NCI-H1092 treated with DMSO at 0.1 percent for 48 hours (cell line): ENCODE data around the gene SEPTIN5.
"Not testable (repeated sequence)": the region's sequence is repeated elsewhere in the genome, so short reads cannot be mapped to it uniquely, and the experiment has no call there.

ENCODE experiments used
- DNase-seq: peaks from one replicate; lab custom pipeline; 2025; lab: John Stamatoyannopoulos, UW

SEPTIN5 gene

DNA sequence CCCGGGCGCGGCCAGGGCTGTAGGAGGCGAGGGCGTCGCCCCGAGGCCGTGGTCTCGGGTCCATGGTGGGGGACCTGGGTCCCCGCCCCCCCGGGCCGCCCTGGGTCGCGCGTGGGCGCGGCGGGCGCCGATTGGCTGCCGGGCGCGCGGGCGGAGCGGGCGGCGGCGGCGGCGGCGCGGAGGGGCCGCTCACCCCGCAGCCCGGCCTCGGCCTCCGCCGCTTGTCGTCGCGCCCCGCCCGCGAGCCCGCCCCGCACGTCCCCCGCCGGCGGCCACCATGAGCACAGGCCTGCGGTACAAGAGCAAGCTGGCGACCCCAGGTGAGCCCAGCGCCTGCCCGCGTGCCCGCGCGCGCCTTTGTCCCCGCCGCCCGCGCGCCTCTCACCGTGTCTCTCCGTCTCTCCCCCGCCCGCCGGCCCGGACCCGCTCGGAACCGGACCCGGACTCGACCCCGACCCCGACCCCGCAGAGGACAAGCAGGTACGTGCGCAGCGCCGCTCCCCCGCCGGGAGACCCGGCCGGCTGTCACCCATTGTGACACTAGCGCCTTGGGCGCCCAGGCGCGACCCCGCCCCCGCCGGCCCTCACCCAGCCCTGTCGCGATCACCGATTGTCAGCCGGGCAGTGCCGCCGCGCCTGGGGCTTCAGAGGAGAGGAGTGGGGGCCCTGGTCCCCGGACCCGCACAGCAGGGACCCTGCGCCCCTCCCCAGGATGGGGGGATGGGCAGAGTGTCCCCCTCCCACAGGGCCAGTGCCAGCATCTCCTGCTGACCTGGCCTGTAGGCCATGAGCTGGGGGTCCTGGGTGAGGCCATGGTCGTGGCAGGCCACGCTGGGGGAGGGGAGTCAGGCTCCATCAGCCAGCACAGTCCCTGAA, at the start of gene SEPTIN5:
Gene SEPTIN5, plus strand, starts transcription at position 192 of the 876 bp plus-strand sequence. Its CDS starts 86 bp downstream, at position 278.
- DNase-seq, result no peak

DNA sequence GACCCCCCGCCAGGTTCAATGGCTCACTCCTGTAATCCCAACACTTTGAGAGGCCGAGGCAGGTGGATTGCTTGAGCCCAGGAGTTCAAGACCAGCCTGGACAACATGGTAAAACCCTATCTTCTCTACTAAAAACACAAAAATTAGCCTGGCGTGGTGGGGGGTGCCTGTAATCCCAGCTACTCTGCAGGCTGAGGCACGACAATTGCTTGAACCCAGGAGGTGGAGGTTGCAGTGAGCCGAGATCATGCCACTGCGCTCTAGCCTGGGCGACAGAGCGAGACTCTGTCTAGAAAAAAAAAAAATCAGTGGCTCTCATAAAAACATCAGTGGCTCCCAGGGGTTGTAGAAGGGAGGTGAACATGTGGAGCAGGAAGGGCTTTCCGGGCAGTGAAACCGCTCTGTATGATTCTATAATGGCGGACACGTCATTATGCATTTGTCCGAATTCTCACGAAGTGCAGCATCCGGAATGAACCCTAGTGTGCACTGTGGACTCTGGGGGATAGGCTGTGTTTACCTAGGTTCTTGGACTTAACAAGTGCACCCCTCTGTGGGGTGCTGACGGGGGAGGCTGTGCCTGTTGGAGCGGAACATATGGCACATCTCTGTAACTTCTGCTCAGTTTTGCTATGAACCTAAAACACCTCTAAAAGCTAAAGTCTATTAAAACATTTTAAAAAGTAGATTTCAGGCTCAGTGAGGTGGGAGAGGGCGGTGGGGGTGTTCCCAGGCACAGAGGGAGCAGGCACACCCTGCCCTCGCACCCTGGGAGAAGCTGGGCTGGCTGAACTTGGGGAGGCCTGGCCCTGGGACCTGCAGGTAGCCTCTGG, 49.1 kb upstream of the SEPTIN5 start:
- DNase-seq, result no peak

DNA sequence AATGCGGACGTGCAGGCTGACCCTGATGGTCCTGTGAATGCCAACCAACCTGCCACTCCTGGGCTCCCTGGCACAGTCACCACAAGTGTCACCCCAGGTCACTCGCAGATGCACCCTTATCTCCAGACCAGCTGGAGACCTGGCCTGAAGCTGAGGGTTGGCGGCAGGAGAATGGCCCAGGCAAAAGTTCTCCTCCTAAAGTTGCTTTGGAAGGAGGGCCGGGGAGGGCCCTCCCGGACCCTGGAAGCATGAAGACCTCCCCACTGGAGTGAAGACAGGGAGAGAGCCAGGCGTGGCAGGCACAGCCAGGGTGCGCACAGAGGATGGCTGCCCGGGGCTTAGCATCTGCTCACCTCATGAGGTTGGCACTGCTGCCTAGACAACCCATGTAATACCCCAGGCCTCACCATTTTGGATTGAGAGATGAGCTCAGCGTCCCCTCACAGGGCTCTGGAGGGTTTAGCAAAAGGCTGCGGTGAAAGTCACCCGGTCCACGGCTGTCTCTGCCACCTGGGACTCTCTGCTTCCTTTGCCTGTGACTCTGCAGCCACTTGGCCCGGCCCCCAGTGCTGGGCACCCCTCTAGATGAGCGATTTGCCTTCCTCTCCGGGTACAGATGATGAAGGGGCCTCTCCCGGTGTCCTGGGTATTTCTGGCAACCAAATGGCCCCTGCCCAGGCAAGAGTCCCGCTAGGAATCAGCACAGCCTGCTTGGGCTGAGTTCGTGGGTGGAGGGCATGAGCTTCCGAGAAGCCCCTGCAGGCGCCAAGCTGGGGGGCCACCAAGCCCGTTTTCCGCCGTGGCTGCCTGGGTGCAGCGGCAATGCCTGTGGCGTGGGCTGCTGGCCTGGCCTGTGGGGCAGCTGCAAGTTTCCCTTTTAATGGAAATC, 48.3 kb upstream of the SEPTIN5 start:
- DNase-seq, result no peak

DNA sequence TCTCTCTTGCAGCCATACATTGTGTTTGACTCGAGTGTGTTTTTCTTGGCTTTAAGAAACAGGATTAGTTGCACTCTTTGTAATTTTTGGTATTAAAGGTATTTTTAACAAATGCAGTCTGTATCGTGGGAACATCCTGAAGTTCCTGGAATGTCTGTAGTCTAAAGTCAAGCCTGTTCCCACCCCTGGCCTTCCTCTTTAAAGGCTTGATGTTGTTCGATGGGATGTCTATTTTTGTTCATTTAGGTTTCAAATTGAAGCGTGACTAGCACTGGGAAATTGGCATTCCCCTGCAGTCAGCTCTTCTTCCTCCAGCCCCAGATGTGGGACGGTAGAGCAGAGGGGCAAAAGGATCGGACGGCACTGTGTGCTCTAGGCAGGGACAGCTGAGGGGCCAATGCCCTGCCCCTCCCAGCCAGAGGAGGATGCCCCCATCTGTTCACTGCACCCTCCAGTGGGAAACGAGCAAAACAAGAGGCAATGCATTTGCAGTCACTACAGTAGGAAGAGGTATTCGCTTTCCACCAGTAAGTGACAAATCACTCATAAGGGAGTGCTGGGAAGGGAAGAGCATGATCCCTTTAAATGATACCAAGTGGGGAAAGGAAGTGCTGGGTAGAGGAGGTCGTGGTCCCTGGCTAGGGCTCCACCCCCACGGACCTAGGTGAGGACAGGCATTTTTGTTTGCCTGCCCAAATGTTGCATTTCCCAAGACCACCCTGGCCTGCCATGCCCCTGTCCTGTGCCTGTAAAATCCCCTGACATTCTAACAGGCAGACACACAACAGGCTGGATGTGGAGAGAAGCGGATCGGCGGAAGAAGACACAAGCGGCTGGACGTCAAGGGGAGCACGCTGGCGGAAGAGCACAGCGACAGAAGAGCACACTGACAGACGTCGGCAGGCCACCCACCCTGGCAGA, 47.4 kb upstream of the SEPTIN5 start:
- DNase-seq, result no peak

DNA sequence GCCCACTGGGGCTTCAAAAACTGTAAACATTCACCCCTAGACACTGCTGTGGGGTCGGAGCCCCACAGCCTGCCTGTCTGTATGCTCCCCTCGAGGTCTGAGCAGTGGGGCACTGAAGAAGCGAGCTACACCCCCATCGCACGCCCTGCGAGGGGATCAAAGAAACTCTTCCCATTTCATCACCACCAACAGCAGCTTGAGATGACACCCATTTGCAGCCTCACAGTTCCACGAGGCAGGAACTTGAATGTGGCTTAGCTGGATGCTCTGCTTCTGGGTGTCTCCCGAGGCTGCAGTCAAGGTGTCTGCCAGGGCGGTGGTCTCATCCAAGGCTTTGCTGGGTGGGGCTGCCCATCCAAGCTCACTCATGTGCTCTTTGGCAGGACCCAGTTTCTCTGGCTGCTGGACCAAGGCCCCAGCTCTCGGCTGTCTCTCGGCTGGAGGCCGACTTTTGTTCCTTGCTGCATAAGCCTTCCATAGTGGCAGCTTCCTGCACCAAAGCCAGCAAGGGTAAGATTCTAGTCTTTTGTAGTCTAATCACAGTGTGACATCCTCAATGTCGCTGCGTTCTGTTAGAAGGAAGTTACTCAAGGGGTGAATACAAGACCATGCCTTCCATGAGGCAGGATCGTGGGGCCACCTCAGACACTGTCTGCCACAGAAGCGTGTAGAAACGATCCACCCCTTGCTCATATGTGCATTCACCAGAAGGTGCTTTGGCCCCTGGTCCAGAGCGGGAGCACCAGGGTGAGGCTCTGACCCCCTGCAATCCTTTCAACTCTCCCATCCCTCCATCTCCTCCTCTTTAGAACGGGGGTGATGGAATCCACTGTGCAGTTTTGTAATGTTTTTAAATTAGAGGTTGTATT, 46.2 kb upstream of the SEPTIN5 start:
- DNase-seq, result no peak

DNA sequence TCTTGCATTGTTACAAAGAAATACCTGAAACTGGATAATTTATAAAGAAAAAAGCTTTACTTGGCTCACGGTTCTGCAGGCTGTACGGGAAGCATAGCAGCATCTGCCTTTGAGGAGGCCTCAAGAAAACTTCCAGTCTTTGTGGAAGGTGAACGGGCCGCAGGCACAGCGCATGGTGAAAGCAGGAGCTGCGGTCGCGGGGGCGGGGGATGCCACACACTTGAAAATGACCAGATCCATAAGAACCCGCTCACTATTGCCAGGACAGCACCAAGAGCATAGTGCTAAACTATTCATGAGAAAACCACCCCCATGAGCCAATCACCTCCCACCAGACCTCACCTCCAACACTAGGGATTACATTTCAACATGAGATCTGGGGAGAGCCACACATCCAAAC, 45.6 kb upstream of the SEPTIN5 start:
- DNase-seq, result no peak

DNA sequence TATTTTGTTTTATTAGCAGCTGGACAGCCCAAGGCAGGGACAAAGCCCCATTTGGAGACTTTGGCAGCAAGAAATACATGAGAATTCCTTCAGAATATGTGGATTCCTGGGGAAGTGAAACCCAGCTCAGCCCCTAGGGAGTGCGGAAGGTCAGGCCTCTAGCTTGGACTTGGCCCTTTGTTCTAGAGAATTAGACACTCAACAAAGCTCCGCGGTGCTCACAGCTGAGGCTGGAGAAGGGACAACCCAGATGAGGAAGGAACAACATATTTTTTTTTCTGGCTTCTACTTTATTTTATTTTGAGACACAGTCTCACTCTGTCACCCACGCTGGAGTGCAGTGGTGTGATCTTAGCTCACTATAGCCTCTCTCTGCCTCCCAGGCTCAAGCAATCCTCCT, 44.7 kb upstream of the SEPTIN5 start:
- no peak for DNase-seq

DNA sequence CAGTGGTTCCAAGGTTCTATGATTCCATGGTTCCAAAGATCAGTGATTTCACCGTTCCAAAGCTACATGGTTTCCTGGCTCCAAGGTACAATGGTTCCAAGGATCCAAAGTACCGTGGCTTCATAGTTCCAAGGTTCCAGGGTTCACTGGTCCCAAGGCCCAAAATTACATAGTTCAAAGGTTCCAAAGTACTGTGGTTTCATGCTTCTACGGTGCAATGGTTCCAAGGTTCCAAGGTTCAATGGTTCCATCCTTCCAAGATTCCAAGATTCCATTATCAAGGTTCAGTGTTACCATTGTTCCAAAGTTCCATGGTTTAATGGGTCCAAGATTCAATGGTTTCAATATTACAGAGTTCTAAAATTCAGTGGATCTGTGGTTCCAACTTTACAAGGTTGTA, 43.0 kb upstream of the SEPTIN5 start:
- no peak for DNase-seq

DNA sequence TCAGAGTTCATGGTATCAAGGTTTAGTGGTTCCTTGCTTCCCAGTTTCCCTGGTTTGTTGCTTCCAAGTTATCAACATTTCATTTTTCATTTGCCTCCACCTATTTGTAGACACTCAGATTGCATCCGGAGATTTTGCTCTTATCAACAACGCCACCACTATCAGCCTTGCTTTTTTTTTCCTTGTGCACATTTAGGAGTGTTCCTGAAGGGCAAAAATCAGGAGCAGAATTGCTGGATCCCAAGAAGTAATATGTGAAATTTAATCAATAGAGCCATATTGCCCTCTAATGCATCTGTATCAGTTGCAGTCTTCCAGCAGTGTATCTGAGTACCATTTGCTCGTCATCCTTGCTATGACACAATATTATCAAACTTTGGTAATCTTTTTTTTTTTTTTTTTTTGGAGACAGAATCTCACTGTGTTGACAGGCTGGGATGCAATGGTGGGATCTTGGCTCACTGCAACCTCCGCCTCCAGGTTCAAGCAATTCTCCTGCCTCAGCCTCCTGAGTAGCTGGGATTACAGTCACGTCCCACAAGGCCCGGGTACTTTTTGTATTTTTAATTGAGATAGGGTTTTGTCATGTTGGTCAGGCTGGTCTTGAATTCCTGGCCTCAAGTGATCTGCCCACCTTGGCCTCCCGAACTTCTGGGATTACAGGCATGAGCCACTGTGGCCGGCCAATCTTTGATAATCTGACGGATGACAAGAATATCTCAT, 42.1 kb upstream of the SEPTIN5 start:
- DNase-seq, result no peak

DNA sequence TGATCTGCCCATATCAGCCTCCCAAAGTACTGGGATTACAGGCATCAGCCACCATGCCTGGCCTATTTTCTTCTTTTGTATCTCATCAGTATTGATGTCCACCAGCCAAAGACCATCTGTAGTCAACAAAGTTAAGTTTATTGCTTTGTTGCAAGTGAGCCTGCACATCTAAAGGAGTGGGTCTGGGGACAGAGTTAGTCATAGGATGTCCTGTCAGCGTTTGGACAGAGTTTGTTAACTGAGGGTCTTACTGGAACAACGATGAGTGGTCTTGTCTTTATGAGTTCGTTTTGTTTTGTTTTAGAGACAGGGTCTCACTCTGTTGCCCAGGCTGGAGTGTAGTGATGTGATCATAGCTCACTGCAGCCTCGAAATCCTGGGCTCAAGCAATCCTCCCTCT, 40.6 kb upstream of the SEPTIN5 start:
- DNase-seq, result no peak

DNA sequence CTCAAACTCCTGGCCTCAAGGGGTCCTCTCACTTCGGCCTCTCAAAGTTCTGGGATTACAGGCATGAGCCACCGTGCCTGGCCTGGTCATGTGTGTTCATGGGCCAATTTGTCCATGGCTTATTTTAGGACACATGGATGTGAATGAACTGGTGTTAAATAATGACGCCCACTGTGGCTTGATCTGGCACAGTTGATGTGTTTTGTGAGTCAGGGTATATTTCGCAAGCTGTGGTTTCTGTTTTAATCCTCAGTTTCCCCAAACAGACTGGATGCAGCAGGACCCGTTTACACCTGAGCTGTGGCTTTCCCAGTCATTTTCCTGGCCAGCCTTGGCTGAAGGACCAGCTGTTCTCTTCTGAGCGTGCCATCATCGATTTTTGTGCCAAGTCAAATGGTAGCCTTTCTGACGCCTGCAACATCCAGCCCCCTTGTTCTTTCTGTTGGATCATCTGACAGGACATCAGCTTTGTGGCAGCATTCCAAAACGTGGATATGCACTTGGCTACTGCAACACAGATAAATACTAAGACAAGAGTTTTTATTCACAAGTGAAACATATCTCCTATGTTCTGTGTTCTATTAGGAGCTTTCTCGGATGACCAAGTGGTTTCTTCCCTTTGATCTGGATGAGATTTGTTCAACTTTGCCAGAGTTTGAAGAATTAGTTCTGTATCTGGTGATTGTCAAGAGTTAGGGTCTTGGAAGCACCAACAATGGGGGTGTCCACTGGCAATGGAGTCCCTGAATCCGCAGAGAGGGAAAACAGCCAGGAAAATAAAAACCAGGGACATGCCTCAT, 40.0 kb upstream of the SEPTIN5 start:
- peak; percentile 82 for DNase-seq

DNA sequence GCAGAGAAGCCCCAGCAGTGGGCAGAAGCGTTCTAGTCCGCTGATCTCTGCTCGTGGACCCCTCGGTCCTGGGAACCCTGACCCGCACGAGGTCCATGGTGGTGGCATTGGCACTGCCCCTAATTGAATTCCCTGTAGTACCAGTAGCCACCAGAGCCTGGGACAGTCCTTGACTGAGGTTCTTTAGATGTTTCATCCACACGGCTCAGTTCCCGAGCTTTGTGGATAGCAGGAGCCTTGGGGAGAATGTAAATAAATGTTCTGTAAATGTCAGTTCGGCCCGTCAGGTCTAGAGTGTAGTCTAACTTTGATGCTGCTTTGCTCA, 39.4 kb upstream of the SEPTIN5 start:
- DNase-seq, result no peak

DNA sequence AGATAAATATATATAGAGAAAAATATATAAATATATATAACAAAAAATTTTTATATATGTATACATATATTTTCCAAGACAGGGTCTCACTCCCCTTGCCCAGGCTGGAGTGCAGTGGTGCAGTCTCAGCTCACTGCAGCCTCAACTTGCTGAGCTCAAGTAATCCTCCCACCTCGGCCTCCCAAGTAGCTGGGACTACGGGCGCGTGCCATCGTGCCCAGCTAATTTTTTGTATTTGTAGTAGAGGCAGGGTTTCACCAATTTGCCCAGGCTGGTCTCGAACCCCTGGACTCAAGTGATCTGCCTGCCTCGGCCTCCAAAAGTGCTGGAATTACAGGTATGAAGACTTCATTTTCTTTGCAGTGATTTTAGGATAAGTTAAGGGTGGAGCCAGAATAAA, 38.9 kb upstream of the SEPTIN5 start:
- DNase-seq, result no peak

DNA sequence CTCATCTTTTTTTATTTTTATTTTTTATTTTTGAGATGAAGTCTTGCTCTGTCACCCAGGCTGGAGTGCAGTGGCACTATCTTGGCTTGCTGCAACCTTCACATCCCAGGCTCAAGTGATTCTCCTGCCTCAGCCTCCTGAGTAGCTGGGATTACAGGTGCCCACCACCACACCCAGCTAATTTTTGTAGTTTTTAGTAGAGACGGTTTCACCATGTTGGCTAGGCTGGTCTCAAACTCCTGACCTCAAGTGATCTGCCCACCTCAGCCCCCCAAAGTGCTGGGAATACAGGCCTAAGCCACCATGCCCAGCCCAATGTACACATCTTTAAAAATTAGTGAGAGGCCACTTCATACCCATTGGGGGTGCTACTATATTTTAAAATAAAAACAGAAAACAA, 37.9 kb upstream of the SEPTIN5 start:
- not testable (repeated sequence) for DNase-seq

DNA sequence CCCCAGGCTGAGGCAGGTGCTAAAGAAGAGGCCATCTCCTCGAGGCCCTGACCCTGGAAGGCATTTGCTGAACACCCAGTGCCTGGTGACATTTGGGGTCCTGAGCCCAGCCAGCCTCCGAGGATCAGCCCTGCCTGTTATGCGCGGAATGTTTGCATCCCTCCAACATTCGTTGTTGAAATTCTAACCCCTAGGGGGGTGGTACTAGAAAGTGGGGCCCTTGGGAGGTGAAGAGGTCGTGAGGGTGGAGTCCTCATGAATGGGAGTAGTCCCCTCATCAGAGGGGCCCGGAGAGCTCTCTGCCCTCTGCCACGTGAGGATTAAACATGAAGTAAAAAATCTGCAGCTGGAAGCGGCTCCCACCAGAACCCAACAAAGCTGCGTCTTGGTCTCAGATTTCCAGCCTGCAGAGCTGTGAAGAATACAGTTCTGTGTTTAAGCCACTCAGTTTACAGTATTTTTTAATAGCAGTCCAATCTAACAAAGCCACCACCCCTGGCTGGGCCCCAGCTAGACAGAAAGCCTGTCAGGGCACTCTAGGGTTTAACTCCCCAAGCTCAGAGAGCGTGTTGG, 35.3 kb upstream of the SEPTIN5 start:
- no peak for DNase-seq

DNA sequence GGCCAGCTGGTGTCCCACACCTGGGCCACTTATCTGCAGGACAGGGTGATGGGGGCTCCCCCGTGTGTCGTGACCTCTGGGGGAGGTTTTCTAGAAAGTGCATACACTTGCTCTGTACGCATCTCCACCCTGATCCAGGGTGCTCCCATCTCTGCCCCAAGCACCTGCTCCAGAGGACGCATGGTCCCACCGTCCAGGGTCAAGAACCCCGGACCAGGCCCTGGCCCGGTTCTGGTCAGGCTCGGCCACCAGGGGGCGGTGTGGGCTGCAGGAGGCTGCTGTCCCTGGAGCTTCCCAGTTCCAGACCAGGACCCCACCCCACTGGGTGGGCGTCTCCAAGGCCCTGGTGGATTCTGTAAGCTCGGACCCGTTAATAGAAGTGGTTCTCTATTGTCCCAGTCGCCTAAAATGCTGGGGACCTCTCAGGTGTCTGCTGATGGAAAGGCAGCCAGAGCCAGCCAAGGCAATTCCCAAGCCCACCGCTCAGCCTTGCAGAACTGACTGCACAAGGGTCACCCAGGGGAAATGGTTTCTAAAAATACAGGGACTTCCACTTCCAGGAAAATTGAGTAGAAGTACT, 34.7 kb upstream of the SEPTIN5 start:
- no peak for DNase-seq

DNA sequence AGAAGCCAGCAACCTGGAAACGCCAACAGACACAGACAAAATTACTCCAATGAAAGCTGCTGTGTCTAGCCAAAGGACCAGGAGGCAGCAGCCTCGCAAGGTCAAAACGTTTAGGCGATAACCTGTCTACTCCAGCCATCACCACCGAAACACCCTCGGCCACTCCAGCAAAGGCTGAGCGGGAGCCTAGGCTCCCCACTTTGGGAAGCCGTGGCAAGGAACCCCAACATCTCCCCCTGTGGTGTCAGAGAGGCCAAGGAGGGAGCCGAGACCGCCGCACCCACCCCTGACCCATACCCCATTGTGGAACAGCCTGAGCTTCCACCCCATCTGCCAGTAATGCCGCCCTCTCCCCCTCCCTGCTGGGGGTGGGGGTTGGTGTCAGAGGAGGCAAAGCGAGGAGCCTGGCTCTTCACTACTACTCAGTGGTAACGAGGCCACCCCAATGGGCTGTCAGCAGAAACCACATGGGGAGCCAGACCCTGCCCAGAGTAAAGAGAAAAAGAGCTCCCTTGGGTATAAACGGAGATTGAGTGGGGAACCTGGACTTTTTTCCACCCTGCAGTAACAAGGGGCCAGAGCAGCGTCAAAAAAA, 33.9 kb upstream of the SEPTIN5 start:
- no peak for DNase-seq
